HCT116 (cell line): Measurements from ENCODE around the gene RAP1A. TPM values are rescaled to one million over a fixed set of nuclear protein-coding genes. Genes with fewer than 3 reads are reported as not detected.

ENCODE experiments used
- ATAC-seq: fragments of 200-7000 bp; cut with Tn5 transposase; 2 replicates; pipeline ENCODE4 v1.9.1; 2020; ENCODE audit warnings: mild to moderate bottlenecking, moderate library complexity
- BruUV-seq: library from RNA; stranded (reverse); fragments of 400-500 nt; replicated peaks from 2 replicates; lab custom pipeline; 2021; lab: Mats Ljungman, UMichigan
- CTCF ChIA-PET: fragments of 300-600 bp; sonication (Branson Sonifier 250); formaldehyde crosslinking; loops from one replicate; lab custom pipeline; 2021; ENCODE audit warnings: antibody characterized with exemption; lab: Charles Lee
- POLR2A ChIA-PET: fragments of 300-600, 350-600 bp; sonication (Branson Sonifier 250); formaldehyde crosslinking; loops from one replicate; lab custom pipeline; 2021; ENCODE audit warnings: antibody characterized with exemption; lab: Charles Lee
- RAD21 ChIA-PET, 2 experiments: fragments of 300-600 bp; sonication (Branson Sonifier 250); formaldehyde crosslinking; loops; one replicate each; lab custom pipeline; 2023; ENCODE audit warnings: low total read pairs in 2 of 2; ENCODE audit not compliant: uncharacterized antibody in 2 of 2, unreplicated experiment in 2 of 2, low non-redundant PET in 1 of 2; lab: Charles Lee
- DNase-seq: peaks from one replicate; pipeline ENCODE4 v3.0.0-alpha.2; 2010; ENCODE audit warnings: low read depth, low spot score
- H2AFZ ChIP-seq: fragments of 200-600 bp; shearing (Covaris generic), sonication (generic); 2 replicates; pipeline ENCODE4 v1.6.1; 2017; ENCODE audit warnings: low read depth, mixed run types, mixed read lengths, antibody characterized with exemption, low read length; ENCODE audit not compliant: poor library complexity, severe bottlenecking
- H3K27ac ChIP-seq: 2 replicates; pipeline ENCODE4 v1.5.1; 2012; ENCODE audit warnings: low read depth, low read length
- H3K27me3 ChIP-seq: fragments of 200-600 bp; sonication (generic); 2 replicates; pipeline ENCODE4 v1.6.1; 2016; ENCODE audit warnings: mixed run types, low read length, mixed read lengths; ENCODE audit not compliant: insufficient read depth
- H3K36me3 ChIP-seq, 2 experiments: fragments of 200-500 bp in 1 of 2; fragments of 200-600 bp in 1 of 2; sonication (Bioruptor generic) in 1 of 2; sonication (generic) in 1 of 2; 2 replicates each; pipeline versions ENCODE4 v1.5.1 to v1.6.1; 2014 to 2016; ENCODE audit warnings: low read length in 2 of 2, inconsistent platforms in 1 of 2, mixed read lengths in 1 of 2, mixed run types in 1 of 2; ENCODE audit not compliant: insufficient read depth in 2 of 2, control insufficient read depth in 1 of 2
- H3K4me1 ChIP-seq, 2 experiments: fragments of 200-600 bp in 1 of 2; sonication (generic) in 1 of 2; 2 replicates each; pipeline versions ENCODE4 v1.5.1 to v1.6.1; 2012 to 2017; ENCODE audit warnings: low read length in 2 of 2, inconsistent platforms in 1 of 2, mild to moderate bottlenecking in 1 of 2, mixed read lengths in 1 of 2, mixed run types in 1 of 2, moderate library complexity in 1 of 2; ENCODE audit not compliant: insufficient read depth in 2 of 2, control insufficient read depth in 1 of 2
- H3K4me2 ChIP-seq: fragments of 200-600 bp; sonication (generic); 2 replicates; pipeline ENCODE4 v1.6.1; 2017; ENCODE audit warnings: mixed run types, low read length, mixed read lengths
- H3K4me3 ChIP-seq, 2 experiments: fragments of 200-600 bp in 1 of 2; sonication (generic) in 1 of 2; replicated peaks in 1 of 2; 2 replicates each; pipeline ENCODE4 v1.5.1; 2011 to 2016; ENCODE audit warnings: low read length in 2 of 2, control low read depth in 1 of 2, low read depth in 1 of 2, mild to moderate bottlenecking in 1 of 2, mixed read lengths in 1 of 2, mixed run types in 1 of 2
- H3K79me2 ChIP-seq: fragments of 200-600 bp; sonication (generic); 2 replicates; pipeline ENCODE4 v1.6.1; 2017; ENCODE audit warnings: mild to moderate bottlenecking, mixed run types, low read length, moderate library complexity, mixed read lengths; ENCODE audit not compliant: insufficient read depth
- H3K9ac ChIP-seq: fragments of 200-600 bp; sonication (generic); 2 replicates; pipeline ENCODE4 v1.6.1; 2016; ENCODE audit warnings: low read length, mixed read lengths
- H3K9me2 ChIP-seq: fragments of 200-600 bp; sonication (generic), shearing (Covaris generic); 2 replicates; pipeline ENCODE4 v1.6.1; 2017; ENCODE audit warnings: mixed run types, mild to moderate bottlenecking, moderate library complexity; ENCODE audit not compliant: insufficient read depth
- H3K9me3 ChIP-seq, 2 experiments: fragments of 200-500 bp in 1 of 2; fragments of 200-600 bp in 1 of 2; sonication (Bioruptor generic) in 1 of 2; sonication (generic) in 1 of 2; 2 replicates each; pipeline ENCODE4 v1.6.1; 2014 to 2017; ENCODE audit warnings: low read length in 2 of 2, mixed read lengths in 2 of 2, inconsistent platforms in 1 of 2, low read depth in 1 of 2, mild to moderate bottlenecking in 1 of 2, mixed run types in 1 of 2, moderate library complexity in 1 of 2; ENCODE audit not compliant: control insufficient read depth in 1 of 2, insufficient read depth in 1 of 2
- H4K20me1 ChIP-seq: fragments of 200-600 bp; sonication (generic), shearing (Covaris generic); 2 replicates; pipeline ENCODE4 v1.6.1; 2017; ENCODE audit warnings: mixed run types, mild to moderate bottlenecking, moderate library complexity; ENCODE audit not compliant: insufficient read depth
- CEBPB ChIP-seq: IDR thresholded peaks from 2 replicates; pipeline ENCODE4 v1.6.1; 2012; ENCODE audit warnings: low read depth
- EGR1 ChIP-seq: IDR thresholded peaks from 2 replicates; pipeline ENCODE4 v1.6.1; 2012; ENCODE audit warnings: low read depth
- EZH2 ChIP-seq: fragments of 200-600 bp; sonication (generic); IDR thresholded peaks from 2 replicates; pipeline ENCODE4 v1.6.1; 2017; ENCODE audit warnings: antibody characterized with exemption, mixed run types
- EZH2phosphoT487 ChIP-seq: fragments of 200-600 bp; IDR thresholded peaks from 2 replicates; pipeline ENCODE4 v1.6.1; 2018; ENCODE audit warnings: antibody characterized with exemption, borderline replicate concordance
- POLR2AphosphoS5 ChIP-seq: IDR thresholded peaks from 2 replicates; pipeline ENCODE4 v1.6.1; 2011; ENCODE audit warnings: mild to moderate bottlenecking, low read depth, low read length, moderate library complexity
- SIN3A ChIP-seq: IDR thresholded peaks from 2 replicates; pipeline ENCODE4 v1.6.1; 2012; ENCODE audit warnings: low read depth
- SP1 ChIP-seq: IDR thresholded peaks from 2 replicates; pipeline ENCODE4 v1.6.1; 2012; ENCODE audit warnings: low read depth
- SRF ChIP-seq: IDR thresholded peaks from 2 replicates; pipeline ENCODE4 v1.6.1; 2012; ENCODE audit warnings: low read depth
- YY1 ChIP-seq: IDR thresholded peaks from 2 replicates; pipeline ENCODE4 v1.6.1; 2011; ENCODE audit warnings: low read length, low read depth, moderate library complexity, mild to moderate bottlenecking; ENCODE audit not compliant: insufficient replicate concordance; ENCODE audit errors: extremely low read depth
- ZFX ChIP-seq: fragments of 450-650 bp; IDR thresholded peaks from 2 replicates; pipeline ENCODE4 v1.6.1; 2017
- intact Hi-C: fragments of 100-400 bp; cut with micrococcal nuclease; formaldehyde crosslinking; loops from 2 replicates; pipeline ENCODE4 v1.10.0; 2022
- total RNA-seq: library from RNA; stranded (reverse); gene quantifications from one replicate; pipeline ENCODE4 v1.2.1, GENCODE V29; 2021; ENCODE audit not compliant: unreplicated experiment
- TF ChIP-seq, protein P1 (sequence below), 3 experiments: fragments of 200-600 bp in 1 of 3; sonication (generic) in 1 of 3; IDR thresholded peaks in 2 of 3; conservative IDR thresholded peaks in 1 of 3; 2 replicates each; pipeline ENCODE4 v1.5.1; 2012 to 2017; ENCODE audit warnings: low read depth in 2 of 3, low read length in 2 of 3, antibody characterized with exemption in 1 of 3, borderline replicate concordance in 1 of 3, control low read depth in 1 of 3, mild to moderate bottlenecking in 1 of 3, mixed read lengths in 1 of 3, mixed run types in 1 of 3, moderate library complexity in 1 of 3; ENCODE audit not compliant: insufficient read depth in 1 of 3
- TF ChIP-seq, protein P2 (sequence below): IDR thresholded peaks from 2 replicates; pipeline ENCODE4 v1.6.1; 2012
- TF ChIP-seq, protein P3 (sequence below): IDR thresholded peaks from 2 replicates; pipeline ENCODE4 v1.6.1; 2012

Gene RAP1A
- total RNA-seq, 1 experiment from 2014 or later = 46.2 TPM

DNA sequence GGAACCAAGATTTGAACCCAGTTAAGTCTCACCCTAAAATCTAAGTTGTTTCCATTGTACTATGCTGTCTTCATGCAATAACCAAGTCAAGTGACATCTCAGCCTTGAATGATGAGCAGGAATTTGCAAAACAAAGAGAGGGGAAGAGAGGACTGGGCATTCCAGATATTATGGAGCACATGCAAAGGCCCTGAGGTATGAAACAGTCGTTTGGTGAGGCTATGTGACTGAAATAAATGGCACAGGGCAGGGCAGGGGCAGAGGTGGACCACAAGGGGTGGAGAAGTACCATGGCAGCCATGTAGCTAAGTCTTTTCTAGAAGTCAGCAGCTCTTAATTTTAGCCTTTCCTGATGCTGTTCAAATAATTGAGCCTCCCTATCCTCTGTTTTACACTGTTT, 37.6 kb upstream of the RAP1A start:
- intact Hi-C loops = no loop called here
- no peak overlapping the region for H3K4me2 ChIP-seq
- no peak for TF ChIP-seq SRF
- TF ChIP-seq, protein P1, sequence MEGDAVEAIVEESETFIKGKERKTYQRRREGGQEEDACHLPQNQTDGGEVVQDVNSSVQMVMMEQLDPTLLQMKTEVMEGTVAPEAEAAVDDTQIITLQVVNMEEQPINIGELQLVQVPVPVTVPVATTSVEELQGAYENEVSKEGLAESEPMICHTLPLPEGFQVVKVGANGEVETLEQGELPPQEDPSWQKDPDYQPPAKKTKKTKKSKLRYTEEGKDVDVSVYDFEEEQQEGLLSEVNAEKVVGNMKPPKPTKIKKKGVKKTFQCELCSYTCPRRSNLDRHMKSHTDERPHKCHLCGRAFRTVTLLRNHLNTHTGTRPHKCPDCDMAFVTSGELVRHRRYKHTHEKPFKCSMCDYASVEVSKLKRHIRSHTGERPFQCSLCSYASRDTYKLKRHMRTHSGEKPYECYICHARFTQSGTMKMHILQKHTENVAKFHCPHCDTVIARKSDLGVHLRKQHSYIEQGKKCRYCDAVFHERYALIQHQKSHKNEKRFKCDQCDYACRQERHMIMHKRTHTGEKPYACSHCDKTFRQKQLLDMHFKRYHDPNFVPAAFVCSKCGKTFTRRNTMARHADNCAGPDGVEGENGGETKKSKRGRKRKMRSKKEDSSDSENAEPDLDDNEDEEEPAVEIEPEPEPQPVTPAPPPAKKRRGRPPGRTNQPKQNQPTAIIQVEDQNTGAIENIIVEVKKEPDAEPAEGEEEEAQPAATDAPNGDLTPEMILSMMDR (IDR thresholded peaks at IDR 0.05 in 2 of 3, conservative IDR thresholded peaks at IDR 0.05 in 1 of 3; ENCODE audit: borderline replicate concordance in 1 of 3, insufficient read depth in 1 of 3, low read depth in 2 of 3, low read length in 2 of 3) = no peak
- TF ChIP-seq, protein P2, sequence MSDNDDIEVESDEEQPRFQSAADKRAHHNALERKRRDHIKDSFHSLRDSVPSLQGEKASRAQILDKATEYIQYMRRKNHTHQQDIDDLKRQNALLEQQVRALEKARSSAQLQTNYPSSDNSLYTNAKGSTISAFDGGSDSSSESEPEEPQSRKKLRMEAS = no peak
- no peak for TF ChIP-seq EZH2phosphoT487
- TF ChIP-seq, all 23 proteins: peak for 0
- Histone ChIP-seq H3K79me2 (no peaks in the 10 kb centered on the region), H3K36me3 (no peaks in the 10 kb centered on the region), H3K27ac (no peak overlapping the region), H3K9me3 (no peaks in the 10 kb centered on the region), H3K27me3 (no peaks in the 10 kb centered on the region), H3K9me2 (no peaks in the 10 kb centered on the region), H3K4me3 (no peak overlapping the region), H2AFZ (no peak overlapping the region), H3K4me1 (no peaks in the 10 kb centered on the region), H4K20me1 (no peaks in the 10 kb centered on the region), H3K9ac (no peak overlapping the region)
- DNase-seq (no peak), ATAC-seq (no peak)
- ChIA-PET CTCF (interaction anchor here (0.9 to 1.3 kb wide), 2 partner anchors 11 to 74 kb away, joined by 3 read pairs; no protein-coding TSS in a partner anchor), POLR2A (no interaction called here), RAD21 (no interaction called here)
- BruUV-seq = no TSS peak

DNA sequence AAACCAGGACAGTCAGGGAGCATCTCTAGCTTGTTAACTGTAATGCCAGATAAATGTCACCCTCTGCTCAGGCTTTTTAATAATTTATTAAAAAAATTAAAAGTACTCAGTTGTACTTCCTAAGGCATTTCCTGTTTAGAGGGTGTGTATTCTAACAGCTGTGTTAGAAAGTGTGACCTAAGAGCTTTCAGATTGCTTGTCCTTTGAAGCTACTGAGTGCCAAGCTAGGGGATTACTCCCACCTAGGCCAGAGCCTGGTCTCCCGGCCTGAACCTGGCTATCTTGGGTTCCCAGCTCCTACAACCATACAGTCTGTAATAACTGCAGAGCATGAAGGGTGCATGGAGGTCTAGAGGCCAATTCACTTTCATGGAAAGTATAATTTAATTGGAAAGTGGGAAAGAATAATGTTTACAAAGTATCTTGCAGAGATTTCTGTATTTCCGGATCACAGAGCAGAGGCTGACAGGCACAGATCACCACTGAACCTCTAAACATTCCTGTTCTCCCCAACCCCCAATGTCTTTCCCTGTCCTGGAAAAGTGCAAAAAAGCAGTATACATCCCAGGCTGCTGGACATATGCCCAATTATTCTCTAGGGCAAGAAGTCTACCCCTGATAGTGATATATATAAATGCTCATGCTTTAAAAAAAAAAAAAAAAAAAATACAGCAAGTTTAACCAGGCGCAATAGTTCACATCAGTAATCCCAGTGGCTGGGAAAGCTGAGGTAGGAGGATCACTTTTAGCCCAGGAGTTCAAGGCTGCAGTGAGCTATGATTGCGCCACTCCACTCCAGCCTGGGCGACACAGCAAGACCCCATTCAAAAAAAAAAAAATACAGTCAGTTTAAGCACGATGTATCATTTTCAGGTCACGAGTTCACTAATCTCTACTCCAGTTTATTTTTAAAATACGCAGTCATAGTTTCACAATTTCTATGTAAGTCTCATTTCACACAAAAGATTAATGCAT, 36.7 kb upstream of the RAP1A start:
- Histone ChIP-seq H3K4me1 (no peaks in the 10 kb centered on the region), H2AFZ (no peak overlapping the region), H3K4me3 (no peak overlapping the region), H3K36me3 (no peaks in the 10 kb centered on the region), H3K9me2 (no peaks in the 10 kb centered on the region), H3K4me2 (no peak overlapping the region), H3K9me3 (no peaks in the 10 kb centered on the region), H3K9ac (no peak overlapping the region), H3K27ac (no peak overlapping the region), H4K20me1 (no peaks in the 10 kb centered on the region), H3K27me3 (no peaks in the 10 kb centered on the region), H3K79me2 (no peaks in the 10 kb centered on the region)
- no TSS peak for BruUV-seq
- TF ChIP-seq SIN3A = no peak
- no peak for TF ChIP-seq SP1
- TF ChIP-seq, protein P3, sequence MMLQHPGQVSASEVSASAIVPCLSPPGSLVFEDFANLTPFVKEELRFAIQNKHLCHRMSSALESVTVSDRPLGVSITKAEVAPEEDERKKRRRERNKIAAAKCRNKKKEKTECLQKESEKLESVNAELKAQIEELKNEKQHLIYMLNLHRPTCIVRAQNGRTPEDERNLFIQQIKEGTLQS = no peak
- TF ChIP-seq EZH2 = no peak
- TF ChIP-seq EGR1 = no peak
- no peak for TF ChIP-seq ZFX
- TF ChIP-seq, protein P1 (IDR thresholded peaks at IDR 0.05 in 2 of 3, conservative IDR thresholded peaks at IDR 0.05 in 1 of 3; ENCODE audit: borderline replicate concordance in 1 of 3, insufficient read depth in 1 of 3, low read depth in 2 of 3, low read length in 2 of 3) = no peak
- no peak for TF ChIP-seq CEBPB
- TF ChIP-seq YY1 = no peak
- TF ChIP-seq EZH2phosphoT487 = no peak
- TF ChIP-seq POLR2AphosphoS5 = no peak
- POLR2A ChIA-PET = no interaction called here
- CTCF ChIA-PET = interaction anchor here (0.9 to 1.3 kb wide), 3 partner anchors 12 to 75 kb away, joined by 3 read pairs; no protein-coding TSS in a partner anchor
- intact Hi-C loops = no loop called here
- RAD21 ChIA-PET = no interaction called here
- ATAC-seq (no peak), DNase-seq (no peak)
